B cell (primary cell): Measurements from ENCODE around the gene CPNE5. TPM values are rescaled to one million over a fixed set of nuclear protein-coding genes. Genes with fewer than 3 reads are reported as not detected.

Experiments
- ATAC-seq: fragments of 200-7000 bp; cut with Tn5 transposase; one replicate; pipeline ENCODE4 v1.10.0; 2021; ENCODE audit warnings: low read depth, mild to moderate bottlenecking, moderate number of reproducible peaks, moderate library complexity
- CTCF ChIA-PET: fragments of 350-600 bp; sonication (Branson Sonifier 250); formaldehyde crosslinking; loops from one replicate; lab custom pipeline; 2021; ENCODE audit warnings: antibody characterized with exemption, inconsistent platforms; lab: Charles Lee
- POLR2A ChIA-PET: fragments of 350-600 bp; sonication (Branson Sonifier 250); formaldehyde crosslinking; loops from one replicate; lab custom pipeline; 2021; ENCODE audit warnings: antibody characterized with exemption; lab: Charles Lee
- DNase-seq: peaks from one replicate; pipeline ENCODE4 v3.0.0; 2013
- H2AFZ ChIP-seq: 2 replicates; pipeline ENCODE4 v1.6.1; 2012; ENCODE audit warnings: mild to moderate bottlenecking, low read depth, low read length; ENCODE audit not compliant: insufficient read depth, poor library complexity, severe bottlenecking
- H3K27ac ChIP-seq, 2 donors: 1 replicate in 1 of 2; 2 replicates in 1 of 2; pipeline ENCODE4 v1.5.1; 2012 to 2013; ENCODE audit warnings: low read length in 2 of 2, mild to moderate bottlenecking in 2 of 2, moderate library complexity in 1 of 2
- H3K27me3 ChIP-seq, 4 experiments: fragments of 200-600 bp in 1 of 4; sonication (generic) in 1 of 4; replicated peaks in 1 of 4; 1 replicate in 2 of 4; 2 replicates in 2 of 4; pipeline versions ENCODE4 v1.6.1 to v1.7.0; 2013 to 2016; ENCODE audit warnings: low read length in 3 of 4, mild to moderate bottlenecking in 2 of 4, mixed read lengths in 1 of 4, moderate library complexity in 1 of 4; ENCODE audit not compliant: insufficient read depth in 4 of 4, control insufficient read depth in 3 of 4; ENCODE audit errors: control extremely low read depth in 1 of 4
- H3K36me3 ChIP-seq, 2 experiments: replicated peaks in 1 of 2; 1 replicate in 1 of 2; 2 replicates in 1 of 2; pipeline versions ENCODE4 v1.6.1 to v1.7.1; 2013; ENCODE audit warnings: low read length in 1 of 2; ENCODE audit not compliant: insufficient read depth in 2 of 2, control insufficient read depth in 1 of 2; ENCODE audit errors: control extremely low read depth in 1 of 2, extremely low read depth in 1 of 2
- H3K4me1 ChIP-seq, 2 donors: fragments of 200-600 bp in 1 of 2; sonication (generic) in 1 of 2; 1 replicate in 1 of 2; 2 replicates in 1 of 2; pipeline versions ENCODE4 v1.5.1 to v1.6.1; 2013 to 2017; ENCODE audit warnings: low read length in 2 of 2; ENCODE audit not compliant: control insufficient read depth in 2 of 2, insufficient read depth in 2 of 2
- H3K4me2 ChIP-seq: replicated peaks from 2 replicates; pipeline ENCODE3; 2012; ENCODE audit warnings: mild to moderate bottlenecking, low read depth, low read length; ENCODE audit not compliant: poor library complexity, severe bottlenecking
- H3K4me3 ChIP-seq, 5 experiments: fragments of 200-600 bp in 1 of 5; sonication (generic) in 1 of 5; 1 replicate in 3 of 5; 2 replicates in 2 of 5; pipeline versions ENCODE4 v1.5.1 to v1.7.0; 2011 to 2016; ENCODE audit warnings: low read length in 4 of 5, mild to moderate bottlenecking in 4 of 5, low read depth in 2 of 5, control low read depth in 1 of 5, moderate library complexity in 1 of 5; ENCODE audit not compliant: insufficient read depth in 1 of 5; ENCODE audit errors: control extremely low read depth in 1 of 5, extremely low read depth in 1 of 5
- H3K79me2 ChIP-seq: fragments of 200-600 bp; sonication (generic); one replicate; pipeline ENCODE4 v1.6.0; 2016; ENCODE audit warnings: low read length; ENCODE audit not compliant: control insufficient read depth, insufficient read depth
- H3K9ac ChIP-seq: fragments of 200-600 bp; sonication (generic); 2 replicates; pipeline ENCODE4 v1.6.1; 2017; ENCODE audit warnings: mild to moderate bottlenecking, low read length, moderate library complexity
- H3K9me3 ChIP-seq, 3 donors: one replicate each; pipeline versions ENCODE4 v1.6.1 to v1.7.1; 2013; ENCODE audit warnings: low read length in 2 of 3; ENCODE audit not compliant: control insufficient read depth in 2 of 3, insufficient read depth in 1 of 3; ENCODE audit errors: control extremely low read depth in 1 of 3
- H4K20me1 ChIP-seq: 2 replicates; pipeline ENCODE4 v1.6.0; 2012; ENCODE audit warnings: mild to moderate bottlenecking, low read length; ENCODE audit not compliant: insufficient read depth, control insufficient read depth, poor library complexity, severe bottlenecking
- H3K27ac Mint-ChIP-seq: one replicate; pipeline ENCODE4 v1.8.0; 2021; ENCODE audit warnings: mixed read lengths
- H3K27me3 Mint-ChIP-seq: one replicate; pipeline ENCODE4 v1.8.0; 2021; ENCODE audit warnings: mixed read lengths
- H3K4me1 Mint-ChIP-seq: one replicate; pipeline ENCODE4 v1.8.0; 2021; ENCODE audit warnings: mixed read lengths
- H3K4me3 Mint-ChIP-seq: one replicate; pipeline ENCODE4 v1.8.0; 2021; ENCODE audit warnings: mixed read lengths
- H3K9me3 Mint-ChIP-seq: one replicate; pipeline ENCODE4 v1.8.0; 2022; ENCODE audit warnings: mixed read lengths; ENCODE audit not compliant: insufficient read depth
- EZH2 ChIP-seq: IDR thresholded peaks from 2 replicates; pipeline ENCODE4 v1.6.1; 2012; ENCODE audit warnings: borderline replicate concordance, low read depth, mild to moderate bottlenecking, moderate library complexity, low read length; ENCODE audit not compliant: insufficient read depth, poor library complexity, severe bottlenecking
- WGBS: methylation state at CpG from one replicate; pipeline ENCODE4 v1.1.5; 2013; ENCODE audit warnings: missing lambda C conversion rate; ENCODE audit not compliant: insufficient coverage; 5-methylcytosine and 5-hydroxymethylcytosine counted together
- intact Hi-C: fragments of 100-400 bp; cut with micrococcal nuclease; formaldehyde crosslinking; loops from one replicate; pipeline ENCODE4 v1.10.0; 2022
- polyA plus RNA-seq: library from polyadenylated mRNA; depleted of rRNA; stranded (reverse); fragments of >200 nt; gene quantifications from 2 replicates; pipeline ENCODE4 v1.2.3, GENCODE V29; 2012
- total RNA-seq, 2 donors: library from RNA; stranded (reverse); fragments of 120-200 nt in 1 of 2; gene quantifications; 1 replicate in 1 of 2; 2 replicates in 1 of 2; pipeline versions ENCODE4 v1.2.3 to v1.2.4, GENCODE V29; 2013 to 2022
- TF ChIP-seq, protein P1 (sequence below): fragments of 200-600 bp; IDR thresholded peaks from one replicate; pipeline ENCODE4 v1.8.0; 2022; ENCODE audit warnings: antibody characterized with exemption, mild to moderate bottlenecking

The CPNE5 gene
- total and polyA plus RNA-seq, 2 donors (not counting 1 experiment from before 2014, with no cell fraction given), result 49.8 to 357 TPM

DNA sequence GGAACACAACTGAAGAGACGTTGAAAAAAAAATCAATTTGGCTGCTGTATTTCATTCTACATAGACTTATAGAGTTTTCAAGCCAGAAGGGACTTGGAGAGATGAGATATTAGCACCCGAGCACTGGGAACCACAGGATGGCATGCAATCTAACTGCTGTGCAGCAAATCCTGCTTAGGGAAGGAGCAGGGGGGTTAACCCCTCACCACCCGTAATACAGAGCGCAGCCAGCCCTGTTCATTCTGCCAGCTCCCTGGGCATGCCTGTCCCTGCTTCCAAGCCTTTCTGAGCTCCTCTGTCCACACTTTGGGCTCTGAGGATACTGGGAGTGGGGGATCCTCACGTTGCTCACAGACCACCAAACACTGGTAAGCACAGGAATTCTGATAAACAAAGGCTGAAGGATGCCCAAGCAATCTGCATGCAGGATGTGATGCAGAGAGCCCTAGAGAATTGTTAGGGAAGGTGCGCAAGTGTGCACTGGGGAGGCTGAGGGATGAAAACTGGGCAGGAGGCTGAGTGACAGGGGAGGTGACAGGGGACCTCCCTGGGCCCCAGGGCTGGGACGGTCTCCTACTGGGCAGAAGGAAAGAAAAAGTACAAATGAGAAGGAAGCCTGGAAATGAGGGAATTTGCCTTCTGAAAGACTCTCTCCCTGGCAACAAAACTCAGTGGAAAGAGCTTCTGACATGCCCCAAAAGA is 34.0 kb downstream of the CPNE5 start:
- Histone ChIP-seq H3K4me2 (no peak overlapping the region), H3K79me2 (no peaks in the 10 kb centered on the region), H3K36me3 (no peaks in the 10 kb centered on the region), H3K9ac (no peak overlapping the region), H3K4me1 (no peaks in the 10 kb centered on the region), H3K9me3 (no peaks in the 10 kb centered on the region), H2AFZ (no peak overlapping the region), H3K4me3 (no peak overlapping the region), H3K27me3 (peaks cover 0 to 2% (median under 1%) of the 10 kb centered on the region in 4 experiments), H4K20me1 (no peaks in the 10 kb centered on the region), H3K27ac (no peak overlapping the region)
- Mint-ChIP-seq H3K4me1 (no peaks in the 10 kb centered on the region), H3K4me3 (no peak overlapping the region), H3K27ac (no peak overlapping the region), H3K27me3 (peaks cover 19% of the 10 kb centered on the region), H3K9me3 (no peaks in the 10 kb centered on the region)
- WGBS, result 86% methylated on average over 5 of the region's 7 CpGs
- TF ChIP-seq EZH2, result no peak
- TF ChIP-seq, protein P1, sequence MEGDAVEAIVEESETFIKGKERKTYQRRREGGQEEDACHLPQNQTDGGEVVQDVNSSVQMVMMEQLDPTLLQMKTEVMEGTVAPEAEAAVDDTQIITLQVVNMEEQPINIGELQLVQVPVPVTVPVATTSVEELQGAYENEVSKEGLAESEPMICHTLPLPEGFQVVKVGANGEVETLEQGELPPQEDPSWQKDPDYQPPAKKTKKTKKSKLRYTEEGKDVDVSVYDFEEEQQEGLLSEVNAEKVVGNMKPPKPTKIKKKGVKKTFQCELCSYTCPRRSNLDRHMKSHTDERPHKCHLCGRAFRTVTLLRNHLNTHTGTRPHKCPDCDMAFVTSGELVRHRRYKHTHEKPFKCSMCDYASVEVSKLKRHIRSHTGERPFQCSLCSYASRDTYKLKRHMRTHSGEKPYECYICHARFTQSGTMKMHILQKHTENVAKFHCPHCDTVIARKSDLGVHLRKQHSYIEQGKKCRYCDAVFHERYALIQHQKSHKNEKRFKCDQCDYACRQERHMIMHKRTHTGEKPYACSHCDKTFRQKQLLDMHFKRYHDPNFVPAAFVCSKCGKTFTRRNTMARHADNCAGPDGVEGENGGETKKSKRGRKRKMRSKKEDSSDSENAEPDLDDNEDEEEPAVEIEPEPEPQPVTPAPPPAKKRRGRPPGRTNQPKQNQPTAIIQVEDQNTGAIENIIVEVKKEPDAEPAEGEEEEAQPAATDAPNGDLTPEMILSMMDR, result no peak
- ChIA-PET POLR2A (no interaction called here), CTCF (no interaction called here)
- no peak for ATAC-seq
- intact Hi-C loops, result no loop called here
- DNase-seq, result no peak

DNA sequence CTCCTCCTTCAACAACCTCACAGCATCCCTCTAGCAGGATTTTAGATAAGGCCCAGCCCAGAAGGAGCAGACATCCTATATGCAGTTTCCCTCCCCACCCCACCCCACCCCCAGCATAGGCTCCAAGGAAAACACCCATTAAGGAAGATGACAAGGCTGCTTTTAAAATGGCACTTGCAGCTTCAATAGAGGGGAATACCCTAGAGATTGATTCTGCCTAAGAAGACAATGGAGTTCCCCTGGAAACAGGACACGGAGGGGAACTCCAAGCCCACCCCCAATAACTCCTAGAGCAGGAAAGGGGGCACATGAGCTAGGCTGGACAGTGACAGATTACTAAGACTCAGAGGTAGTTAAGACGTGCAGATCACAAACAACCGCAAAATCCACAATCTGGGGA is 34.7 kb downstream of the CPNE5 start:
- Histone ChIP-seq H3K27ac (no peak overlapping the region), H3K9me3 (no peaks in the 10 kb centered on the region), H3K4me3 (no peak overlapping the region), H3K36me3 (no peaks in the 10 kb centered on the region), H3K9ac (no peak overlapping the region), H3K79me2 (no peaks in the 10 kb centered on the region), H3K27me3 (peaks cover 0 to 2% (median under 1%) of the 10 kb centered on the region in 4 experiments), H3K4me1 (no peaks in the 10 kb centered on the region), H4K20me1 (no peaks in the 10 kb centered on the region), H3K4me2 (no peak overlapping the region), H2AFZ (no peak overlapping the region)
- TF ChIP-seq, protein P1, result no peak
- TF ChIP-seq EZH2, result no peak
- H3K27me3 Mint-ChIP-seq, result peaks cover 23% of the 10 kb centered on the region
- H3K4me3 Mint-ChIP-seq, result no peak overlapping the region
- no peaks in the 10 kb centered on the region for H3K9me3 Mint-ChIP-seq
- no peak for ATAC-seq
- no peaks in the 10 kb centered on the region for H3K4me1 Mint-ChIP-seq
- ChIA-PET POLR2A (no interaction called here), CTCF (no interaction called here)
- 82% methylated on average over 3 of the region's 3 CpGs for WGBS
- no peak overlapping the region for H3K27ac Mint-ChIP-seq
- intact Hi-C loops, result no loop called here
- no peak for DNase-seq
